Colonic mucosa (tissue), 4 donors: ENCODE measurements around the gene FGGY. TPM values are rescaled to one million over a fixed set of nuclear protein-coding genes. Genes with fewer than 3 reads are reported as not detected.

ENCODE experiments used
- DNase-seq: peaks from one replicate; pipeline ENCODE4 v3.0.0-alpha.2; 2020
- H3K27ac ChIP-seq: fragments of 200-600 bp; one replicate; pipeline ENCODE4 v1.8.0; 2021
- H3K27me3 ChIP-seq: fragments of 200-600 bp; one replicate; pipeline ENCODE4 v1.8.0; 2021
- H3K36me3 ChIP-seq: fragments of 200-600 bp; one replicate; pipeline ENCODE4 v1.8.0; 2021
- H3K4me1 ChIP-seq: fragments of 200-600 bp; one replicate; pipeline ENCODE4 v1.8.0; 2021; ENCODE audit warnings: mild to moderate bottlenecking
- H3K4me3 ChIP-seq: fragments of 200-600 bp; one replicate; pipeline ENCODE4 v1.8.0; 2021
- H3K9ac ChIP-seq, 2 donors: one replicate each; pipeline ENCODE4 v1.7.0; 2013; ENCODE audit warnings: control low read depth in 2 of 2, low read depth in 2 of 2, low read length in 2 of 2
- H3K9me3 ChIP-seq: fragments of 200-600 bp; one replicate; pipeline ENCODE4 v1.8.0; 2021
- CTCF ChIP-seq: fragments of 200-600 bp; IDR thresholded peaks from one replicate; pipeline ENCODE4 v1.8.0; 2022; ENCODE audit warnings: antibody characterized with exemption, mild to moderate bottlenecking
- intact Hi-C: fragments of 100-400 bp; cut with DNase I; formaldehyde crosslinking; loops from one replicate; pipeline ENCODE4 v1.14.1; 2022
- total RNA-seq, 2 donors: library from RNA; stranded (reverse); fragmentation: NEBNext Ultra II Directional in 1 of 2; extraction: Animal tissue kit (Norgen Biotek cat#: 25700) in 1 of 2; gene quantifications; one replicate each; pipeline ENCODE4 v1.2.1, GENCODE V29; 2021
- donor health status: healthy.
- donor health status: DM: no; HTN: no; CAD: no.
- donor health status: DM: no; HTN: no; CAD: no.

Gene FGGY
- total RNA-seq, 2 donors from 2014 or later, result 12.5 to 19.5 TPM

GRCh38 chr1:59763418-59763817 is 466.5 kb downstream of the FGGY start:
- intact Hi-C loops, result no loop called here
- no peak overlapping the region for H3K4me3 ChIP-seq
- no peak for TF ChIP-seq CTCF
- H3K4me1 ChIP-seq, result no peaks in the 10 kb centered on the region
- H3K36me3 ChIP-seq, result no peaks in the 10 kb centered on the region
- H3K27ac ChIP-seq, result no peak overlapping the region
- no peak for DNase-seq
- H3K9ac ChIP-seq, result no peak overlapping the region
- H3K9me3 ChIP-seq, result no peaks in the 10 kb centered on the region
- no peaks in the 10 kb centered on the region for H3K27me3 ChIP-seq

- intact Hi-C loops, result no loop called here
- H3K9me3 ChIP-seq, result no peaks in the 10 kb centered on the region
- H3K4me1 ChIP-seq, result no peaks in the 10 kb centered on the region
- H3K27ac ChIP-seq, result no peak overlapping the region
- no peak for TF ChIP-seq CTCF
- no peak overlapping the region for H3K4me3 ChIP-seq
- no peak overlapping the region for H3K9ac ChIP-seq
- DNase-seq, result no peak
- H3K36me3 ChIP-seq, result no peaks in the 10 kb centered on the region
- no peaks in the 10 kb centered on the region for H3K27me3 ChIP-seq
Measured at GRCh38 chr1:59765011-59765730, 468.3 kb downstream of the FGGY start.

GRCh38 chr1:59766227-59766855 is 469.4 kb downstream of the FGGY start:
- intact Hi-C loops, result no loop called here
- Histone ChIP-seq H3K9me3 (no peaks in the 10 kb centered on the region), H3K27ac (no peak overlapping the region)

GRCh38 chr1:59767119-59767518 is 470.2 kb downstream of the FGGY start:
- no peaks in the 10 kb centered on the region for H3K27me3 ChIP-seq
- no peak for TF ChIP-seq CTCF
- H3K4me1 ChIP-seq, result no peaks in the 10 kb centered on the region
- no peaks in the 10 kb centered on the region for H3K9me3 ChIP-seq
- no peak overlapping the region for H3K4me3 ChIP-seq
- no peaks in the 10 kb centered on the region for H3K36me3 ChIP-seq
- intact Hi-C loops, result no loop called here
- DNase-seq, result no peak
- H3K27ac ChIP-seq, result no peak overlapping the region
- no peak overlapping the region for H3K9ac ChIP-seq

More at GRCh38 chr1:59766227-59766855, 469.4 kb downstream of the FGGY start:
- H3K9ac ChIP-seq, result no peak overlapping the region
- DNase-seq, result no peak
- no peaks in the 10 kb centered on the region for H3K27me3 ChIP-seq
- H3K36me3 ChIP-seq, result no peaks in the 10 kb centered on the region
- H3K4me3 ChIP-seq, result no peak overlapping the region
- no peak for TF ChIP-seq CTCF
- H3K4me1 ChIP-seq, result no peaks in the 10 kb centered on the region

GRCh38 chr1:59768792-59769735 is 472.2 kb downstream of the FGGY start:
- no peaks in the 10 kb centered on the region for H3K4me1 ChIP-seq
- DNase-seq, result no peak
- H3K4me3 ChIP-seq, result no peak overlapping the region
- no peak overlapping the region for H3K9ac ChIP-seq
- H3K27me3 ChIP-seq, result no peaks in the 10 kb centered on the region
- no peak overlapping the region for H3K27ac ChIP-seq
- no peak for TF ChIP-seq CTCF
- H3K9me3 ChIP-seq, result no peaks in the 10 kb centered on the region
- H3K36me3 ChIP-seq, result no peaks in the 10 kb centered on the region
- intact Hi-C loops, result no loop called here
